Measurements from ENCODE around the gene IL12RB2.
"Not testable (repeated sequence)": the region's sequence is repeated elsewhere in the genome, so short reads cannot be mapped to it uniquely, and the experiment has no call there.

IL12RB2 gene

GRCh38 chr1:67429528-67430357 is 122.1 kb downstream of the IL12RB2 start:
- peak overlapping the region; percentile 98 for H3K4me3 ChIP-seq (ENCODE audit: low read depth, low read length)

GRCh38 chr1:67430358-67431155 is 122.9 kb downstream of the IL12RB2 start, which contains the start of gene SERBP1:
SERBP1 (minus strand) TSS chr1:67430402; CDS start chr1:67430300, 102 bp downstream.
- H3K4me3 ChIP-seq (ENCODE audit: low read depth, low read length), result peak within 1 kb of the TSS; percentile 98

GRCh38 chr1:67431156-67431765 is 123.6 kb downstream of the IL12RB2 start:
- H3K4me3 ChIP-seq (ENCODE audit: low read depth, low read length), result peak overlapping the region; percentile 98

- H3K4me3 ChIP-seq (ENCODE audit: low read depth, low read length), result no peak overlapping the region
Observed at GRCh38 chr1:67431869-67432578, 124.4 kb downstream of the IL12RB2 start.

- no peak overlapping the region for H3K4me3 ChIP-seq (ENCODE audit: low read depth, low read length)
Observed at GRCh38 chr1:67432745-67433144, 125.1 kb downstream of the IL12RB2 start.

GRCh38 chr1:67433837-67434236 is 126.2 kb downstream of the IL12RB2 start:
- H3K4me3 ChIP-seq (ENCODE audit: low read depth, low read length), result no peak overlapping the region

- H3K4me3 ChIP-seq (ENCODE audit: low read depth, low read length), result no peak overlapping the region
Observed at GRCh38 chr1:67434491-67434890, 126.8 kb downstream of the IL12RB2 start.

GRCh38 chr1:67436511-67437055 is 128.9 kb downstream of the IL12RB2 start:
- H3K4me3 ChIP-seq (ENCODE audit: low read depth, low read length), result no peak overlapping the region

- no peak overlapping the region for H3K4me3 ChIP-seq (ENCODE audit: low read depth, low read length)
Observed at GRCh38 chr1:67437961-67438360, 130.3 kb downstream of the IL12RB2 start.

GRCh38 chr1:67439277-67440029 is 131.8 kb downstream of the IL12RB2 start:
- no peak overlapping the region for H3K4me3 ChIP-seq (ENCODE audit: low read depth, low read length)

- no peak overlapping the region for H3K4me3 ChIP-seq (ENCODE audit: low read depth, low read length)
Observed at GRCh38 chr1:67440339-67440738, 132.7 kb downstream of the IL12RB2 start.

GRCh38 chr1:67441183-67441582 is 133.5 kb downstream of the IL12RB2 start:
- H3K4me3 ChIP-seq (ENCODE audit: low read depth, low read length), result no peak overlapping the region

- H3K4me3 ChIP-seq (ENCODE audit: low read depth, low read length), result no peak overlapping the region
Observed at GRCh38 chr1:67441739-67442281, 134.1 kb downstream of the IL12RB2 start.

GRCh38 chr1:67446014-67446413 is 138.3 kb downstream of the IL12RB2 start:
- H3K4me3 ChIP-seq (ENCODE audit: low read depth, low read length), result not testable (repeated sequence)

Data from iPS-11a (cell line).